GM20000 (cell line): Measurements from ENCODE around the gene SDHC.
A peak's percentile ranks its signal among the peaks of the same experiment; 100 is the strongest.

Source experiments
- DNase-seq: peaks from one replicate; pipeline ENCODE4 v3.0.0; 2012; ENCODE audit warnings: low spot score
- TF ChIP-seq, protein P1 (sequence below): IDR thresholded peaks from 2 replicates; pipeline ENCODE4 v1.5.1; 2012; ENCODE audit warnings: mild to moderate bottlenecking, control low read depth; ENCODE audit errors: extremely low read depth, missing control alignments

The SDHC gene, protein sequence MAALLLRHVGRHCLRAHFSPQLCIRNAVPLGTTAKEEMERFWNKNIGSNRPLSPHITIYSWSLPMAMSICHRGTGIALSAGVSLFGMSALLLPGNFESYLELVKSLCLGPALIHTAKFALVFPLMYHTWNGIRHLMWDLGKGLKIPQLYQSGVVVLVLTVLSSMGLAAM

DNA sequence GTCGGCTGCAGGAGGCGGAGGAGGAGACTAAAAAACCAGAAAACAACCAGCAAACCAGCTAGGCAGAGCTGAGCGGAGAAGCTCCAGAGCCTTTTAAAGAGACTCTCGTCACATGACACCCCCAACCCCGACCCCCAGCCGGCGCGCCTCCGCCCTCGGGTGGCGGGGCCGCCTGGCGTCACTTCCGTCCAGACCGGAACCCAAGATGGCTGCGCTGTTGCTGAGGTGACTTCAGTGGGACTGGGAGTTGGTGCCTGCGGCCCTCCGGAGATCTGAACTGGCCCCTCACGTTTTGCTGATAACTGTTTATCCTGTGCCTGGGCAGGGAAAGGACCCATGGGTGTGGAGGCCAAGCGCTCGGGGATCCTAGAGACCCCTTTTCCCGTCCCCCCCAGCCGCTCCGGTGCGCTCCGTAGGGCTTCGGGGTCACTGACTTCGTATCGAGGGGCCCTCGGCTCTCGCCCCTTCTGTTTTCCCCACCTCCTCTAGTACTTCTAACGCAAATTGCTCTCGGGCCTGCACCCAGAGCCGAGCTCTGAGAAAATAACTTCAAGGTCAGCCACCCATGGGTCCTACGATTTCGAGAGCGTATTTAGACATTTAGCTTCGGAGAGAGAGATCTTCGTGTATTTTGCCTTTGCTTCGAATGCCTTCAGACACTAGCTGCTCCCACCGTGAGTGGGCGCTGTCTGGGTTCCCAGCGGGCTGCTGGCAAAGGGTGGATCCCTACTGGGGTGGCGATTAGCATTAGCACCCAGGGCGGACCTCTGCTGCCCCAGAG lies at the start of gene SDHC:
TSS of gene SDHC (plus strand) at position 181 of the 781 bp plus-strand sequence. CDS start at position 206, 25 bp downstream.
- peak; percentile 92 for DNase-seq
- TF ChIP-seq, protein P1, sequence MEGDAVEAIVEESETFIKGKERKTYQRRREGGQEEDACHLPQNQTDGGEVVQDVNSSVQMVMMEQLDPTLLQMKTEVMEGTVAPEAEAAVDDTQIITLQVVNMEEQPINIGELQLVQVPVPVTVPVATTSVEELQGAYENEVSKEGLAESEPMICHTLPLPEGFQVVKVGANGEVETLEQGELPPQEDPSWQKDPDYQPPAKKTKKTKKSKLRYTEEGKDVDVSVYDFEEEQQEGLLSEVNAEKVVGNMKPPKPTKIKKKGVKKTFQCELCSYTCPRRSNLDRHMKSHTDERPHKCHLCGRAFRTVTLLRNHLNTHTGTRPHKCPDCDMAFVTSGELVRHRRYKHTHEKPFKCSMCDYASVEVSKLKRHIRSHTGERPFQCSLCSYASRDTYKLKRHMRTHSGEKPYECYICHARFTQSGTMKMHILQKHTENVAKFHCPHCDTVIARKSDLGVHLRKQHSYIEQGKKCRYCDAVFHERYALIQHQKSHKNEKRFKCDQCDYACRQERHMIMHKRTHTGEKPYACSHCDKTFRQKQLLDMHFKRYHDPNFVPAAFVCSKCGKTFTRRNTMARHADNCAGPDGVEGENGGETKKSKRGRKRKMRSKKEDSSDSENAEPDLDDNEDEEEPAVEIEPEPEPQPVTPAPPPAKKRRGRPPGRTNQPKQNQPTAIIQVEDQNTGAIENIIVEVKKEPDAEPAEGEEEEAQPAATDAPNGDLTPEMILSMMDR, result no peak

DNA sequence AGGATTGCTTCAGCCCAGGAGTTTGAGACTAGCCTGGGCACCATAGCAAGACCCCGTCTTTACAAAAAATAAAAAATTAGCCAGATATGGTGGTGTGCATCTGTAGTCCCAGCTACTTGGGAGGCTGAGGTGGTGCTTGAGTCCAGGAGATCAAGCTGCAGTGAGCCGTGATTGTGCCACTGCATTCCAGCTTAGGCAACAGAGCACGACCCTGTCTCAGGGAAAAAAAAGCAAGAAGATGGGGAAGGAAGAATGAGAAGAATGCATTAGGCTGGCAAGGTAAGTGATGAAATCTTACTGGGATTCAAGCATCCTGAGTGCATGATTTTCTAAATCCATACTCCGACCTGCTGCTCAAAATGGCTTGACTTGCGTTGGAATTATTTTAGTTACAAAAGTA lies 48.9 kb upstream of the SDHC start:
- TF ChIP-seq, protein P1, result no peak
- DNase-seq, result no peak

DNA sequence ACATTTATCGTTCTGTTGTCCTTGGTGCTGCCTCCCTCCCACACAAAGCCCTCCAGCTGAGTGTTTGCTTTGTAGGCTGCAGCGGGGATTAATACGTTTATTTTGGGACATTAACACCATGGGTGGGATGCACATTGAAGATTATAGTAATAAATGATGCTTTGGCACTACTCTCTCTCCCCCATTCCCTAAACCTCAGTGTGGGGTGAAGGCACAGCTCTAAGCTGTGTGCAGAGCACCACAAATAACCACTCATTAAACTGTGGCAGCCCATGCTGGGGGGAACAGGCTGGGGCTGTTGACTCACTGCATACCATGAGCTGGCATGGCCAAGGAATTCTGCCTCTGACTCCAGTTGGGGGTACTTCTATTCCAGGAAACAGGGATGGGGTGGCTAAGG lies 48.0 kb upstream of the SDHC start:
- DNase-seq, result no peak
- TF ChIP-seq, protein P1, result no peak

DNA sequence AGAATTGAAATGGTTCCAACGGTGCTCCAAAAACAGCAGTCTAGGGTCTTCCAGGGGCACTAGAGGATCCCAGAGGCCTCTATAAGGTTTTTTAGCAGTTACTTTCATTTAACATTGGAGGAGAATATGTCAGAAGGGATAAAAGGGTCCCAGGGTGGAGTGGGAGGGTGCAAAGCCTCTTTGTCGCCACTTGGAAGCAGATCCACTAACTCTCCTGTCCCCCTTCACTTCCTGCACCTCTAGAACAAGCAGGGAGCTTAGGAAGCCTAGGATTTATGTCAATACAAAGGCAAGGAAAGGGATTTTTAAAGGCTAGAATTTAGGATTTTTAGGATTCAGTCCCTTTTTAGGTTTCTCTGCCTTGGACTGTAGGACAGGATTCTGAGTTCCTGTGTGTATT lies 47.3 kb upstream of the SDHC start:
- TF ChIP-seq, protein P1, result no peak
- DNase-seq, result no peak

DNA sequence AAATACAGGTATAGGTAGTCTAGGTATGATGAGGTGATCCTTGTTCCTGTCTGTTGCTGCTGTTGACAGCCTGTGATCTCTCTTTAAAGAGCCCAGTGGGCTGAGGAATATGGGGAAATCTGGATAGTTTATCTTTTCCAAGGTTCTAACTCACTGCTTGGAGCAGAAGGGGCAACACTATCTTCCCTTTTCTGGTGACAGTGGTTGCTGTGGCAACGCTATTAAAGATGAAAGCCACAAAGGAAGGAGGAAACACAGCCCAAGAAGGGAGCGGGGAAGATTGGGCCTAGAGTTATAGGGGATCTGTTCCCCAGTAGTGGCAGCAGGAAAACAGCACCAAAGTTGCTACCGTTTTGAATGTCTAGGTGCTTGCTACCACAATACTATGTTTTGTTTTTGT lies 46.9 kb upstream of the SDHC start:
- DNase-seq, result no peak
- TF ChIP-seq, protein P1, result no peak

DNA sequence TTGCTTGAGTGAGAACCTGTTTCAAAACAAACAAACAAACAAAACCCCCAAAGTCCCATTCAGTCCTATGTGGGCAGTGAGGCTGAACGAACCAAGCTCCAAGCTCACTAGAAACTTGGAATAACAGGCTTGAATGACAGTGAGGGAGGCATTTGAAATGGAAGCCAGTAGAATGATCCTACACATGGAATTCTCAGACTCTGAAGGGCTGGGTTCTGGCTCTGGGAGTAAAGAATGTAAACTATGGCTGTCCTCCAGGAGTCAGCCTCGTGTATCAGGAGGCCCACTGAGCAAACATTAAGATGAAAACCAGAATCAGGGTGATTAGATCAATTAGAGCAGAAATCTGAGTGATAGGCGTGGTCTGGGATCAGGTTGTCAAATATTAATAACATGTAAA lies 40.8 kb upstream of the SDHC start:
- no peak for DNase-seq
- TF ChIP-seq, protein P1, result no peak

DNA sequence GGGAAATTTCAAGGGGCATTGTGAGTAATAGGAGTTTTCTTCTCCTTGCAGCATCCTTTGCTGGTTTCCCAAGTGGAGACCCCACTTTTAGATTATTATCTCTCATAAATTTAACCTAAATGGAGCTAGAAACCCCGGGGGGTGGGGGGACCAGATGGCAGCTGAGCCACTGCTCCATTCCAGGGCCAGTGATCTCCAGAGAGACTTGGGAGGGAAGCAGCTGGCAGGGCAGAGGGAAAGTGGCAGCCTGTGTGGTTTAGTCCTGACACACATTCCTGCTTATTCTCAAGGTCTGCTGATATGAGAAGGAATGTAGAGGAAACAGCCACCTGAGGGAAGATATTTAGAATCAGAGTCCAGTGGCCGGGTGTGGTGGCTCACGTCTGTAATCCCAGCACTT lies 39.3 kb upstream of the SDHC start:
- DNase-seq, result no peak
- TF ChIP-seq, protein P1, result no peak
